ENCODE data around the gene DEPDC1.

- TF ChIP-seq CTCF (IDR thresholded peaks at IDR 0.05) (no peak), EZH2 (IDR thresholded peaks at IDR 0.05; ENCODE audit: borderline replicate concordance, insufficient read depth, low read depth, low read length, poor library complexity, severe bottlenecking) (no peak)
These were observed 6.7 kb downstream of the DEPDC1 start for GRCh38 chr1:68490046-68490651.
